Kidney capillary endothelial cell (primary cell): ENCODE measurements around the gene MAML2.
"Not testable (repeated sequence)": the region's sequence is repeated elsewhere in the genome, so short reads cannot be mapped to it uniquely, and the experiment has no call there.

Experiments used
- DNase-seq: peaks from one replicate; pipeline ENCODE4 v3.0.0-alpha.2; 2018; ENCODE audit warnings: low spot score

The MAML2 gene

GRCh38 chr11:96293109-96293508 lies 49.9 kb downstream of the MAML2 start:
- DNase-seq: no peak

- no peak for DNase-seq
Observed at GRCh38 chr11:96292291-96293010, 50.5 kb downstream of the MAML2 start.

GRCh38 chr11:96290631-96291030 lies 52.4 kb downstream of the MAML2 start:
- no peak for DNase-seq

- no peak for DNase-seq
Observed at GRCh38 chr11:96290031-96290430, 53.0 kb downstream of the MAML2 start.

- DNase-seq: no peak
Observed at GRCh38 chr11:96288915-96289314, 54.1 kb downstream of the MAML2 start.

- DNase-seq: no peak
Observed at GRCh38 chr11:96287822-96288439, 55.1 kb downstream of the MAML2 start.

- not testable (repeated sequence) for DNase-seq
Observed at GRCh38 chr11:96285985-96286384, 57.0 kb downstream of the MAML2 start.

GRCh38 chr11:96284917-96285316 lies 58.1 kb downstream of the MAML2 start:
- no peak for DNase-seq

GRCh38 chr11:96284401-96284800 lies 58.6 kb downstream of the MAML2 start:
- no peak for DNase-seq

GRCh38 chr11:96282625-96283220 lies 60.3 kb downstream of the MAML2 start:
- DNase-seq: no peak

- no peak for DNase-seq
Observed at GRCh38 chr11:96280444-96280843, 62.6 kb downstream of the MAML2 start.

- DNase-seq: no peak
Observed at GRCh38 chr11:96279896-96280290, 63.1 kb downstream of the MAML2 start.

GRCh38 chr11:96279018-96279895 lies 63.7 kb downstream of the MAML2 start:
- no peak for DNase-seq

- DNase-seq: no peak
Observed at GRCh38 chr11:96278039-96278897, 64.7 kb downstream of the MAML2 start.

GRCh38 chr11:96277696-96278038 lies 65.3 kb downstream of the MAML2 start:
- no peak for DNase-seq

GRCh38 chr11:96276836-96277235 lies 66.2 kb downstream of the MAML2 start:
- no peak for DNase-seq

GRCh38 chr11:96275801-96276594 lies 67.0 kb downstream of the MAML2 start:
- DNase-seq: no peak

GRCh38 chr11:96273507-96273906 lies 69.5 kb downstream of the MAML2 start:
- DNase-seq: no peak

GRCh38 chr11:96272529-96273222 lies 70.3 kb downstream of the MAML2 start:
- no peak for DNase-seq

- no peak for DNase-seq
Observed at GRCh38 chr11:96271777-96272176, 71.2 kb downstream of the MAML2 start.
